HepG2 (cell line): Measurements from ENCODE around the gene TOE1. TPM values are rescaled to one million over a fixed set of nuclear protein-coding genes. Genes with fewer than 3 reads are reported as not detected.

Experiments used
- AKNA ChIP-seq: sonication (generic); formaldehyde crosslinking; IDR thresholded peaks from 2 replicates; pipeline ENCODE4 v1.4.0; 2020; ENCODE audit warnings: missing genetic modification reagents, borderline replicate concordance
- CHD4 ChIP-seq: fragments of 200-600 bp; sonication (generic); IDR thresholded peaks from 2 replicates; pipeline ENCODE4 v1.7.0; 2017; ENCODE audit warnings: mild to moderate bottlenecking, low read length, borderline replicate concordance
- DZIP1 ChIP-seq: sonication (generic); formaldehyde crosslinking; IDR thresholded peaks from 2 replicates; pipeline ENCODE4 v1.5.0; 2020; ENCODE audit warnings: mild to moderate bottlenecking, missing genetic modification reagents
- ELF1 ChIP-seq: sonication (generic); formaldehyde crosslinking; IDR thresholded peaks from 2 replicates; pipeline ENCODE4 v1.4.0; 2020; ENCODE audit warnings: missing genetic modification reagents
- ETS1 ChIP-seq: sonication (generic); formaldehyde crosslinking; IDR thresholded peaks from 2 replicates; pipeline ENCODE4 v1.4.0; 2020; ENCODE audit warnings: missing genetic modification reagents
- EZH2 ChIP-seq: conservative IDR thresholded peaks from 2 replicates; pipeline ENCODE4 v1.6.1; 2012; ENCODE audit warnings: mild to moderate bottlenecking, low read depth, low read length, moderate library complexity
- NAIF1 ChIP-seq: sonication (generic); formaldehyde crosslinking; IDR thresholded peaks from 2 replicates; pipeline ENCODE4 v1.5.0; 2020; ENCODE audit warnings: mild to moderate bottlenecking, missing genetic modification reagents, borderline replicate concordance
- RARG ChIP-seq: sonication (generic); formaldehyde crosslinking; IDR thresholded peaks from 2 replicates; pipeline ENCODE4 v1.4.0; 2020; ENCODE audit warnings: low read depth, mild to moderate bottlenecking, missing genetic modification reagents
- REL ChIP-seq: sonication (generic); formaldehyde crosslinking; conservative IDR thresholded peaks from 2 replicates; pipeline ENCODE4 v1.8.0; 2022; ENCODE audit warnings: mild to moderate bottlenecking, missing genetic modification reagents, moderate library complexity
- ZNF317 ChIP-seq: sonication (generic); formaldehyde crosslinking; IDR thresholded peaks from 2 replicates; pipeline ENCODE4 v1.5.0; 2020; ENCODE audit warnings: mild to moderate bottlenecking, missing genetic modification reagents
- ZNF350 ChIP-seq: sonication (generic); formaldehyde crosslinking; IDR thresholded peaks from 2 replicates; pipeline ENCODE4 v1.4.0; 2020; ENCODE audit warnings: mild to moderate bottlenecking, low read depth, missing genetic modification reagents, borderline replicate concordance
- ZNF558 ChIP-seq: sonication (generic); formaldehyde crosslinking; IDR thresholded peaks from 2 replicates; pipeline ENCODE4 v1.9.0; 2022; ENCODE audit warnings: mild to moderate bottlenecking, missing genetic modification reagents, borderline replicate concordance
- polyA plus RNA-seq, 8 experiments: library from polyadenylated mRNA; depleted of rRNA in 3 of 8; stranded (reverse) in 7 of 8; unstranded in 1 of 8; fragments of >200 nt; fragmentation: Illumina TruSeq in 4 of 8; extraction: Trizol in 4 of 8; gene quantifications; 2 replicates each; pipeline versions ENCODE4 v1.2.1 to v1.2.3, GENCODE V29; 2011 to 2016; ENCODE audit warnings: low read depth in 4 of 8, missing spikeins in 1 of 8, mixed read lengths in 1 of 8; ENCODE audit not compliant: insufficient read depth in 1 of 8
- total RNA-seq, 5 experiments: library from RNA; depleted of rRNA; stranded (reverse); fragments of >200 nt; fragmentation: Illumina TruSeq; extraction: Trizol; gene quantifications; 2 replicates each; pipeline ENCODE4 v1.2.3, GENCODE V29; 2016; ENCODE audit warnings: low read depth in 1 of 5

TOE1 gene
- total and polyA plus RNA-seq, 2 of the 13 experiments (the other 11 are each of a cell fraction or from before 2014, with no cell fraction given), result 14.1 to 19.0 TPM

GRCh38 chr1:45339789-45340558 lies at the start of gene TOE1, which contains the start of gene MUTYH (continued):
- TF ChIP-seq ELF1 (CRISPR knock-in tag) (peak; percentile 72), NAIF1 (CRISPR knock-in tag) (no peak), ZNF317 (CRISPR knock-in tag) (peak; percentile 44; the same call in 1 of the 2 replicates), CHD4 (no peak), EZH2 (no peak), AKNA (CRISPR knock-in tag) (no peak), RARG (CRISPR knock-in tag) (no peak), ZNF558 (CRISPR knock-in tag) (no peak), ZNF350 (CRISPR knock-in tag) (peak; percentile 96), DZIP1 (CRISPR knock-in tag) (peak; percentile 95), REL (CRISPR knock-in tag) (0 out of 2 replicates have a peak, but pooled peaks have one; percentile 57), ETS1 (CRISPR knock-in tag) (no peak; the same call in 1 of the 2 replicates)
